ENCODE measurements around the gene LETMD1. TPM values are rescaled to one million over a fixed set of nuclear protein-coding genes. Genes with fewer than 3 reads are reported as not detected.
"Not testable (repeated sequence)": the region's sequence is repeated elsewhere in the genome, so short reads cannot be mapped to it uniquely, and the experiment has no call there.

LETMD1 gene
- total RNA-seq, 1 donor from 2014 or later, result 25.3 TPM

DNA sequence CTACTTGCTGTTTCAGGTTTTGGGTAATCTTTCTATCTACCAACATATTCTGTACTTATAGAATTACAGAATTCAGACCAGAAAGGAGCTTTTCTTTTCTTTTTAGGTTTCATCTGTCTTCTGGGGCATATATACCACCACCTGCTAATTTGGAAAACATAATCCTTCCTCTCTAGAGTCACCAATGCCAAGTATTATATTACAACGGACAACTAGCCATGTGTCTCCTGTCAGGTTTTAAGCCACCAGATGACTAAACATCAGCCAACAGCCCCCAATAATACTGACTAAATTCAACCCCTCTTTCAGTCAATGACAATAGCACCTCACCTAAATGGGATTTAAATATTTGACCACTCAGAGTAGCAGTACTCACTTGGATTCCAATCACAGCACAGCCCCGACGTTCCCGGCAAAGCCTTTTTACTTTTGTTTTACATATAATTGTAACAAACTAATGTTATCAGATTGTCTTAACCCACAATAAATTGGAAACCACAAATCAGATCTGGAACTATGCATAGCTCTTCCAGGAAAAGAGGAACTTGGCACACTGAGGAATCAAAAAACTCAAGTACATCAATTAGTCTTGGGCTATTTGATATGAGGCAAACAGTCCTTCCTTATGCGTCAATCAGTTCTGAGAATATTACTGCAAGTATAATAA, 35.4 kb upstream of the LETMD1 start:
- H3K4me1 Mint-ChIP-seq (ENCODE audit: low read depth), result peaks cover 22% of the 10 kb centered on the region
- no peak overlapping the region for H3K4me3 Mint-ChIP-seq (ENCODE audit: unreplicated experiment)

DNA sequence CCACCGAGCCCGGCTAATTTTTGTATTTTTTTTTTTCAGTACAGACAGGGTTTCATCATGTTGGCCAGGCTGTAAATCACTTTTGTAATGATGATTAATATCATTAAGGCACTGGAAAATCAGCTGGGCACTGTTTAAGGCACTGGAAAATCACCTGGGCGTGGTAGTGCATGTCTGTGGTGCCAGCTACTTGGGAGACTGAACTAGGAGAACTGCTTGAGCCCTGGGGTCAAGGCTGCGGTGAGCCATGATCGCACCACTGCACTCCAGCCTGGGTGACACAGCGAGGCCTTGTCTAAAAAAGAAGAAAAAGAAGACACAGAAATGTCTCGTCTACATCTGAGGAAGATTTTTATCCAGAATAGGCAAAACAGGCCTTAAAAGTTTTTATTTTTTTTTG, 34.7 kb upstream of the LETMD1 start:
- TF ChIP-seq, protein P1, sequence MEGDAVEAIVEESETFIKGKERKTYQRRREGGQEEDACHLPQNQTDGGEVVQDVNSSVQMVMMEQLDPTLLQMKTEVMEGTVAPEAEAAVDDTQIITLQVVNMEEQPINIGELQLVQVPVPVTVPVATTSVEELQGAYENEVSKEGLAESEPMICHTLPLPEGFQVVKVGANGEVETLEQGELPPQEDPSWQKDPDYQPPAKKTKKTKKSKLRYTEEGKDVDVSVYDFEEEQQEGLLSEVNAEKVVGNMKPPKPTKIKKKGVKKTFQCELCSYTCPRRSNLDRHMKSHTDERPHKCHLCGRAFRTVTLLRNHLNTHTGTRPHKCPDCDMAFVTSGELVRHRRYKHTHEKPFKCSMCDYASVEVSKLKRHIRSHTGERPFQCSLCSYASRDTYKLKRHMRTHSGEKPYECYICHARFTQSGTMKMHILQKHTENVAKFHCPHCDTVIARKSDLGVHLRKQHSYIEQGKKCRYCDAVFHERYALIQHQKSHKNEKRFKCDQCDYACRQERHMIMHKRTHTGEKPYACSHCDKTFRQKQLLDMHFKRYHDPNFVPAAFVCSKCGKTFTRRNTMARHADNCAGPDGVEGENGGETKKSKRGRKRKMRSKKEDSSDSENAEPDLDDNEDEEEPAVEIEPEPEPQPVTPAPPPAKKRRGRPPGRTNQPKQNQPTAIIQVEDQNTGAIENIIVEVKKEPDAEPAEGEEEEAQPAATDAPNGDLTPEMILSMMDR (IDR thresholded peaks at IDR 0.05), result no peak
- Mint-ChIP-seq H3K27me3 (ENCODE audit: low read depth) (no peaks in the 10 kb centered on the region), H3K9me3 (ENCODE audit: low read depth) (no peaks in the 10 kb centered on the region), H3K4me1 (ENCODE audit: low read depth) (peaks cover 22% of the 10 kb centered on the region), H3K36me3 (ENCODE audit: low read depth) (no peaks in the 10 kb centered on the region), H3K27ac (ENCODE audit: unreplicated experiment) (no peak overlapping the region), H3K4me3 (ENCODE audit: unreplicated experiment) (no peak overlapping the region)
- no peak for DNase-seq (ENCODE audit: low spot score)

More for the DNA sequence above, 35.4 kb upstream of the LETMD1 start:
- Mint-ChIP-seq H3K36me3 (ENCODE audit: low read depth) (no peaks in the 10 kb centered on the region), H3K9me3 (ENCODE audit: low read depth) (no peaks in the 10 kb centered on the region), H3K27me3 (ENCODE audit: low read depth) (no peaks in the 10 kb centered on the region), H3K27ac (ENCODE audit: unreplicated experiment) (no peak overlapping the region)
- DNase-seq (ENCODE audit: low spot score), result no peak
- TF ChIP-seq, protein P1 (IDR thresholded peaks at IDR 0.05), result no peak

- not testable (repeated sequence) for H3K27me3 Mint-ChIP-seq (ENCODE audit: low read depth); H3K27ac Mint-ChIP-seq (ENCODE audit: unreplicated experiment); H3K36me3 Mint-ChIP-seq (ENCODE audit: low read depth); H3K9me3 Mint-ChIP-seq (ENCODE audit: low read depth); H3K4me3 Mint-ChIP-seq (ENCODE audit: unreplicated experiment); DNase-seq (ENCODE audit: low spot score)
- peaks cover 16% of the 10 kb centered on the region for H3K4me1 Mint-ChIP-seq (ENCODE audit: low read depth)
Observed at GRCh38 chr12:51014467-51014866, 33.7 kb upstream of the LETMD1 start.

DNA sequence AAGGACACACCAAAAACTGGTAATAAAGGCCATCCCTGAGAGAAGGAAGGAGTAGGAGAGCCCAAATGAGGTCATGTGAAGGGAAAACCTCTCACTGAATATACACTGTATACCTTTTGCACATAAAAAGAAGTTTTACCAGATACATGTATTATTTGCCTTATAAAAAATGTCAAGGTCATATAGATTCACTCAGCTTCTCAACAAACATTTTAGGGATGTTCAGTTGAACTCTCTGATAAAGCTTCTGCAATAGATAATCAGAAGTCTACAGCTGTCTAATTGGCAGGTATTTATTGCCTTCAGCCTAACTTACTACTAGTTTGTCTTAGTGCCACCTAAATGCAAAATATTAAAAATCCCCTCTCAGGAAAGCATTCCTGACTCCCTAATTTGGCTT, 30.7 kb upstream of the LETMD1 start:
- TF ChIP-seq, protein P1 (IDR thresholded peaks at IDR 0.05), result no peak
- Mint-ChIP-seq H3K4me1 (ENCODE audit: low read depth) (peaks cover 6% of the 10 kb centered on the region), H3K36me3 (ENCODE audit: low read depth) (no peaks in the 10 kb centered on the region), H3K9me3 (ENCODE audit: low read depth) (no peaks in the 10 kb centered on the region), H3K4me3 (ENCODE audit: unreplicated experiment) (no peak overlapping the region), H3K27ac (ENCODE audit: unreplicated experiment) (no peak overlapping the region), H3K27me3 (ENCODE audit: low read depth) (no peaks in the 10 kb centered on the region)
- DNase-seq (ENCODE audit: low spot score), result no peak

DNA sequence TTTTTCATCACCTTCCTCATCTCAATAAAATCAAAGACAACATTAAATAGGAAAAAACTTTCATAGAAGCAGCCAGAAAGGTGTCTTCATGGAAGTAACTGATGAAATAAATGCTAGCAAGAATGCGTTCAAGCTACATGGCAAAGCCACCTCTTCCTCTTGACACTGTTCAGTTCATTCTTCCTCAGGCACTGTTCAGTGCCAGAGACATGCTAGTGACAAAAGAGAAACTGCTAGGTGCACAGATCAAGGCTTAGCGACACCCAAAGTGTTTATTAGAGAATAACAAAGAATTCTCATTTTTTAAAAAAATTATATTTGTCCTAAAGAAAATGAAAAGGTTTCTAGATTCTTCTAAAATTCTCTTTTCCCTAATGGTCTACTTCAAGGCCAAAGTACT, 29.2 kb upstream of the LETMD1 start:
- H3K36me3 Mint-ChIP-seq (ENCODE audit: low read depth), result no peaks in the 10 kb centered on the region
- H3K9me3 Mint-ChIP-seq (ENCODE audit: low read depth), result no peaks in the 10 kb centered on the region
- no peak overlapping the region for H3K27ac Mint-ChIP-seq (ENCODE audit: unreplicated experiment)

More for the DNA sequence above, 29.2 kb upstream of the LETMD1 start:
- Mint-ChIP-seq H3K4me3 (ENCODE audit: unreplicated experiment) (no peak overlapping the region), H3K4me1 (ENCODE audit: low read depth) (peaks cover 9% of the 10 kb centered on the region), H3K27me3 (ENCODE audit: low read depth) (no peaks in the 10 kb centered on the region)
- TF ChIP-seq, protein P1 (IDR thresholded peaks at IDR 0.05), result no peak
- no peak for DNase-seq (ENCODE audit: low spot score)

All from chondrocyte (in vitro differentiated cells).